Dedifferentiated amniotic fluid mesenchymal stem cell (primary cell): ENCODE data around the gene GPSM3.
"Not testable (repeated sequence)": the region's sequence is repeated elsewhere in the genome, so short reads cannot be mapped to it uniquely, and the experiment has no call there.

Experiments
- DNase-seq: peaks from one replicate; pipeline ENCODE4 v3.0.0-alpha.2; 2016; ENCODE audit errors: extremely low spot score

GPSM3 gene

DNA sequence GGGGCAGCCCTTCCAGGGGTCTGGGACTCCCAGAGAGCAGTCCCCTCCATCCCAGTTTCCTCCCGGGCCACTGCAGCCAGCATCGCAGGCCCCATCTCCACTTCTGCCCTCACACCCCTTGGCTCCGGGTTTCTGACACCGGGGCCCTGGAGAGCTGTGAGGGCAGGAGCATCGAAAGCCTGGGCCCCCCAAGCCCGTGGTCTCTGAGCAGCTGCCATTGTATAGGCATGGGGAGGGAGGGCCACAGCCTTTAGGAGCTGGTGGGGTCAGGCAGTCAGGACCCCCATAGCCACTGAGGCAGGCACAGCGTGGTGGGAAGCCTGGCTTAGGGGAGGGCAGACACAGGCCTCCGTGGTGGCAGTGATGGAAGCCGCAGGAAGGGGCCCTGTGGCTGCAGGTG lies 9.7 kb upstream of the GPSM3 start:
- no peak for DNase-seq

DNA sequence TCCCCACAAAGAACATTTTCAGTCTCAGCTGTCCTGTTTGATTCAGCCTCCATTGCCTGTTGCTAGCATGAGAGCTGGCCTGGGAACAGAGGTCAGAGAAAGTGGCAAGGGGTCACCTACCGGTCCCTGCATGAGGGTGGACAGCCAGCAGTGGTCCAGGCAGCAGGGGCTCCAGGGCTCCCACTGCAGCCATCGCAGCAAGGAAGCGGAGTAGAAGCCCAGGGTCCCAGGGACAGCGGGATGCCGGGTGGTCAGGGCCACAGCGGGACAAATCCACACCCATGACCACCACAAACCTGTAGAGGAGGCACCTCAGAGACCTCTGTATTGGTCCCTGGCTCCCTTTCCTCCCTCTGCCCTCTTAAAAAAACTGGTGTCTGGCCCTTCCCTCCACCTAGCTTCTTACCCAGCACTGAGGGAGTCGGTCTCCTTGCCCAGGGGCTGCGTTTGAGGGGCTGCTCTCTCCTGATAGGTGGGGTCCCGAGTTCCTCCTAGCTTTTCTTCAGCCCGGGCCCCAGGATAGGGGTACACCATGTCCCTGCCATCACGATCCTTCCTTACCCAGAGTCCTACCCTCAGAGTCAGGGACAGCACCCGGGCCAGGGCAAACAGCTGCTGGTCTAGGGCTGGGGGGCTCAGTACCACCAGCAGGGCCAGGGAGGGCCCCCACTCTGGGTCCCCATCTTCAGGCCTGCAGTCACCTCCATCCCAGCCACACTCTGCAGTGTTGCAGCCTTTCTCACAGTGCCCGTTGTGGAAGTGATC lies 8.4 kb upstream of the GPSM3 start:
- DNase-seq, result no peak

DNA sequence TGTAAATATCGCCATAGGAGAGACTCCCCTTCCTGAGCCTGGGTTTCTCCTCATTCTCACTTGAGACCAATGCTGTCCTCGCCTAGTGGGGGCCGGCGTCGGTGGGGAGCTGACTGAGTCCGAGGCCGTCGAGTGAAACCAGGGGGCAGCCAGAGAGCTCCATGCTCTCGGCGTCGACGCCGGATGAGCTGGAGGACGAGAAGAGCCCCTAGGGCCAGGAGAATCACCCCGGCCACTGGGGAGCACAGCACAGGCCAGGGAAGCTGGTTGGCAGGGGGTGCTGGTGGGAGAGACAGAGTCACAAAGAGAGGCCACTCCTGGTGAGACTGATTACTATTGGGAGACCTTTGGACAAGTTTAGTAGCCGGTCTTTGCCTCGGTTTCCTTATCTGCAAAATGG lies 6.4 kb upstream of the GPSM3 start:
- DNase-seq, result no peak

DNA sequence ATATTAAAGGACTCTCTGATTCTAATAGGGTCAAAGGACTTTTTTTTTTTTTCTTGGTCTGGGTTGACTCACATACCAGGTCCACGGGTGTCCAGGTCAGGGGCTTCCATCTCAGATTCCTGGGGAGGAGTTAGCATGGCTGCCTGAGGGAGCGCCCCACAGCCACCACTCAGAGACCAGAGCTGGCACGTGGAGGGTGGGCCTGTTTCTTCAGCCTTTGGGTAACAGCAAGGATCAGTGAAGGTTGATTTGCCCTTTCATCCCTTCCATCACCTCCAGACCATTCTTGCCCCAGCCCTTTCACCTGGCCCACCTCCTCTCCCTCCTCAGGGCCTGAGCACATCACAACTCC lies 5.9 kb upstream of the GPSM3 start:
- no peak for DNase-seq

DNA sequence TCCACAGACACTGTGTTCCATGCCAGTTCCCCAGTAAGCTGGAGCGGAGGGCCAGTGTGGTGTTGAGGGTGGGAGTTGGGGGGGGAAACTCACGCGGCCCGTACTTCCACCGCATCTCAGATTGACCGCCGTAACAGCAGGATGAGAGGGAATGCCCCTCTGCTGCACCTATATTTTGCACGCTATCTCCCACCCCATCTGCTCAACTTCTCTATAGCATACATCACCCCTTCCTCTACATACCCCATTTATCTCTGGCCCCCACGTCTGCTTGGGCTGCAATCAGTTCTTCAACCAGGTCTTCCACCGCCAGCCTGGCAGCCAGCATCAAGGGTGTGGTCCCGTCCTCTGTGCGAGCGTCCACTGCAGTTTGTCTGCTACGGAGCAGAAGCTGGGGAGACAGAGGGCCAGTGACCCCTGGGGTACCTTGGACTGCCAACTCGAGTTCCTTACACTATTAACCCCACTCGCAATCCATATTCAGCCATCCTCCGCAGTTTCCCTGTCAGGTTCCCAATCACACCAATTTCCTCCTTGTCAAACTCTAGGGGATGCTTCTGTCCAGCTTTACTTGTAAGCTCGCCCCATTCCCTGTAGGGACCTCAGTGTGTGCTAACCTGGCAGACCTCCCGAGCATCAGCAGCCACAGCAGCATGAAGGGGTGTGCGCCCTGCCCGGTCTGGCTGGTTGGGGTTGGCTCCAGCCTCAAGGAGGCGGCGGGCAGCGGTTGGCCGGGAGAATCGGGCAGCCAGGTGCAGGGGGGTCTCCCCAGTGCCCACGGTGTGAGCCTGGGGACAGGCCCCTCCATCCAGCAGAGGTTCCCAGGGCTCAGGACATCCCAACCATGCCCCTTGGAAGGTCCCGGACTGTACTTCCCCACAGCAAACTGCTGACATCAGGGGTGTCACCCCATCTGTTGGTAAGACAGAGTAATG lies 4.5 kb upstream of the GPSM3 start:
- no peak for DNase-seq

DNA sequence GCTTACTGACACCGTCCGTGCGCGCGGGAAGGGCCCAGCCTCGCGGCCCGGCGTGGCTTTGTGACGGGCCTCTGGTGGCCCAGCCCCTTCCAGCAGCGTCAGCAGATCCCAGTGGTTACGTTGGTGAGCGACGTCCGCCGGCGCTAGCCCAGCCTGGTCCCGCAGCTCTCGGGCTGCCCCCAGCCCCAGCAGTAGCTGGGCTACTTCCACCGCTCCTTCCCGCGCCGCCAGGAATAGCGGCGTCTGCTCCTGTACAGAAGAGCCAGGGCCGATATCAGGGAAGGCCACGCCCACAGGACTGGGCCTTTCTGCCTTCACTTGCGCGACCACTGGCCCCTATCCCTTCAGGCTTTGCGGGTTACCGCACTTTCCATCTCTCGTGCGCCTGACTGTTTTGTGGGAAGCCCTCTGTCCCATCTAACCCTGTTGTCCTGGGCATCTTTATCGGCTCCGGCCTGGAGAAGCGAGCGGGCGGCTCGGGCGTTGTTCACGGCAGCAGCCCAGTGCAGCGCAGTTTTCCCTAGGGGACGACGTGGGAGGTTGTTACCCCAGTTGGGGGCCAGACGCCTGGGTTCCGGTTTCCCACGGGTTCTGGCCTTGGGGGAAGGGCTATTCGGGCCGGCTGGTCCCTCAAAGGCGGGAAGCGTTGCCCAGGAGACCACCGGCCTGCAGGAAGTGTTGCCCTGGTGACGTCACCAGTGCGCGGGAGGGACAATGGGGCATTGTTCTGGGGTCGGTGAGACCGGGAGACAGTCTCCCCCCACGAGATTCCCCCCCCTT lies 3.6 kb upstream of the GPSM3 start:
- DNase-seq, result peak; percentile 31

DNA sequence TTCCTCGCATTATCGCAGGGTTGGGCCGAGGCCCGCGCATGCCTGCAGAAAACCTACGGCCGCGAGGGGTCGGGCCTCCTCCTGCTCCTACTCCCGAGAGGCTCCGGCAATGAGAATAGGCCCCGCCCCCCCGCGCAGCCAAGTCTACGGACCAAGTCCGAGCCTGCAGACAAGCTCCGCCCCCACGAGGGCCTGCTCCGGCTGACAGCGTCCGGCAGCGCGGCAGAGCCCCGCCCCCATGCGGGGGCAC lies 3.1 kb upstream of the GPSM3 start:
- DNase-seq, result peak; percentile 100

DNA sequence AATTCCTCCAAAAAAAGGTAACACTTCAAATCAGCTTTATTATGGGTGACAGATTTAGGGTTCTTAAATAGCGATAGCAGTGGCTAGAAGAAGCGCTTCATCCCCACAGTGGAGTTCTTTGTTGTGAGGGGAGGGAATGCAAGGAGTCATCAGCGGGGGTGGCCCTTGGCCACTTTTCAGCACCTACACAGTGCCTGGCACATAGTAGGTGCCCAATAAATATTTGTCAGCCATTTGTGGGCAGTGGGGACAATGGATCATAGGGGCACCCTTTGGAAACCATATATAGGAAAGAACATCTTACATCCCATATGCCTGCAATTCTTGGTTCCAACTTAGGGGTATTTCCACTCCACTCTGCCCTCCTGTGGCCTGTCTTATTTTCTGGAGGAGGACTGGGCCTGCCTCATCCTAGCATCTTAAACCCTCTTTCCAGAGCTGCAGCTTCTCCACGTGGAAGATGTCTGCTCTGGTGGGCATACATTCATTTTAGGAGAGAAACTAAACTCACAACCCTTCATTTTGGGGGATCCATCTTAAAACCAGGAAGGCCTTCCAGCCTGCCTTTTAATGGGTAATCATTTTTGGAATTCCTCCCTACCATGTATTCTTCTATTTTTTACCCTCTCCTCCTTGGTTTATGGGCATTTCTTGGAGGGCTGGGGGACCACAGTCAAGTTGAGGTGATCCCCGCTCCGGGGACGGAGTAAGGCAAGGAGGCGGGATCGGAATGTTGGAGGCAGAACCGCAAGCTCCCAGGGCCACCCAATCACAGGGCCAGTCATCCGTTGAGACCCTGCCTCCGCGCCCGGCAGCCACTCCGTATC lies 2.6 kb upstream of the GPSM3 start:
- DNase-seq, result peak; percentile 64

DNA sequence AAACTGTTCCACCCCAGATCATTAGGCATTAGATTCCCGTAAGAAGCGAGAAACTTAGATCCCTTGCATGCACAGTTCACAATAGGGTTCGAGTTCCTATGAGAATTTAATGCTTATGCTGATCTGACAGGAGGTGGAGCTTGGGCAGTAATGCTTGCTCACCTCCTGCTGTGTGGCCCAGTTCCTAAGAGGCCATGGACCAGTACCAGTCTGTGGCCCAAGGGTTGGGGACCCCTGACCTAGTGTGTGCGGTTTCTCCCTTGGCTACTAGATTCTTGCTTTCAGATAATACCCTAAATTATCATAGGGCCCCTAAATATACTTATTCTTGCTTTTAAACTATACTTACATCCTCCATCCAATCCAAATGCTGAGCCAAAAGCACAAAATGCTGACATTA lies 1.9 kb upstream of the GPSM3 start:
- DNase-seq, result no peak

DNA sequence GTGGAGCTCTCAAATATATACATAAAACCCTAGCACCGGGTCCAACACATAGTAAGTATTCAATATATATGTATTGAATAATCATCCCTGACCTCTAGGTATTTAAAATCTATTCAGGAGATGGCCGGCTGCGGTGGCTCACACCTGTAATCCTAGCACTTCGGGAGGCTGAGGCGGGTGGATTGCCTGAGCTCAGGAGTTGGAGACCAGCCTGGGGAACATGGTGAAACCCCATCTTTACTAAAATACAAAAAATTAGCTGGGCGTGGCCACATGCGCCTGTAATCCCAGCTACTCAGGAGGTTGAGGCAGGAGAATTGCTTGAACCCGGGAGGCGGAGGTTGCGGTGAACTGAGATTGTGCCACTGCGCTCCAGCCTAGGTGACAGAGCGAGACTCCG lies 653 bp upstream of the GPSM3 start:
- not testable (repeated sequence) for DNase-seq

DNA sequence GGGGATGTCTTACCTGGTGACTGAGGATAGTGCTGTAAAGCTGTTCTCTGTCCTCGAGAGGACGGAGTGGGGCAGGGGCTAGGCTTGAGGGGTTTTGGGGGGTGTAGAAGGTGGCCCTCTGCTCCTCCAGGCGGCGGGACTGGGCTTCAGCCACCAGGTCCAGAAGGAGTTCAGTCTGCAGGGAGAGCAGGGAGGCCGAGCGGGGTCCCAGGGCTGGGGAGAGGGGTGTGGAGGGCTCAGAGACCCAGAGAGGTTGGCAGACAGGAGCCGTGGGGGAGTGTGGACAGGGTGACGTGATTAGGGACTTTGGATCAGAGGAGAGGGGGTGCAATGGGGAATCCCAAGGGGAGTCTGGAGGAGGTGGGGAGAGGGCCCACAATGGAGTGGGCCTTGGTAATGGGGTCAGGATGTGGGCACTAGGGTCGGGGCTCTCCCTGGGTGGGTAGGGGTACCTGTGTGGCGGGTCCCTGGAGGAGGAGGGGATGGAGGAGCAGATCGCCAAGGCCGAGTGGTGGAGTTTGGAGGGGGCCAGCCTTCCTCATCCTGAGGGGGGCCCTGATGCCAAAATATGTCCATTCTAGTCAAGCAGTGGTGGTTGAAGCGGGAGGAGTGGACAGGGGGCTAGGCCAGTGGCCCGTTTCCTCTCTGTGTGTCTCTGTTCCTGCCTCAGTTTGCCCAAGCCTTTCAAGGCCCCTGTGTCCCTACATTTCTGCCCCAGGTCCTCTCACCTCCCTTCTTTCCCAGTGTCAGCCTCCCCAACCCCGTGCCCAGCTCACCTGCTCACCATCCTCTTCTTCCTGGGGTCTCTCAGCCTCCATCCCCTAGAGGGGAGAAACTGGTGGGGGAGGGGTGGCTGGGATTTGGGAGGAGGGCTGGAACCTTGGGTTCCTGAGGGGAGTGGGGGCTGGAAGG lies 491 bp downstream of the GPSM3 start:
- no peak for DNase-seq

DNA sequence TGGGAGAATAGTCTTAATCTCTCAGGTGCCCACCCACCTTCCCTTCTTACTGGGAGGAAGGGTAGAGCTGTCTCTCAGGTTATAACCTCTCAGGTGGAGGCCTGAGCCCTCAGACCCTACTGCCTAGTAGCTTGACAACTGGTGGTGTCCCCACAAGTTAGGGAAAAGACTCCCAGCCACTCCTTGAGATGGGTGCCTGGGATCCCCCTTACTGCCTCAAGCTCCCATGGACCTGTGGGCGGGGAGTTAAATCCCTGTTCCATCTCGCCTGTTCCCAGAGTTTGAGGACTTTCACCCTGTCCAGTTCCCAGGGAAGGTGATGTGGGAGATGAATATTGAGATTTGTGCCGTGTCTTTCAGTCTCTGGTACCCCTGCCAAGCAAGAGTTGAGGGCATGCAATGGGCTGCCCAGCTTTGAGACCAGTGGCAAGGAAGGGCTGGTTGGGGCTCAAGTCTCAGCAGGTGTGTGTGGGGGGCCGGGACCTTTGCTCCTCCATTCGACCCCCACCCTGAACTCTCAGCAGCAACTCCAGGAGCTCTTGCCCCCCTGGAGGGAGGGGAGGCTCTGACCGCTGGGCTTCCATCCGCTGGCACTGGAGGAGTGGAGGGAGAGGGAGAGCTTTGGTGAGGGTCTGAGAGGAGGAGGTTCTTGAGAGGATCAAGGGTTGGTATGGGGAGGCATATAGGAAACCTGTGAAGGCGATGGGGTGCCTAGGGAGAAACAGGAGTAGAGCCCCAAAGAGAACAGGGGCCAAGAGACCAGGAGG lies 1.3 kb downstream of the GPSM3 start:
- no peak for DNase-seq

DNA sequence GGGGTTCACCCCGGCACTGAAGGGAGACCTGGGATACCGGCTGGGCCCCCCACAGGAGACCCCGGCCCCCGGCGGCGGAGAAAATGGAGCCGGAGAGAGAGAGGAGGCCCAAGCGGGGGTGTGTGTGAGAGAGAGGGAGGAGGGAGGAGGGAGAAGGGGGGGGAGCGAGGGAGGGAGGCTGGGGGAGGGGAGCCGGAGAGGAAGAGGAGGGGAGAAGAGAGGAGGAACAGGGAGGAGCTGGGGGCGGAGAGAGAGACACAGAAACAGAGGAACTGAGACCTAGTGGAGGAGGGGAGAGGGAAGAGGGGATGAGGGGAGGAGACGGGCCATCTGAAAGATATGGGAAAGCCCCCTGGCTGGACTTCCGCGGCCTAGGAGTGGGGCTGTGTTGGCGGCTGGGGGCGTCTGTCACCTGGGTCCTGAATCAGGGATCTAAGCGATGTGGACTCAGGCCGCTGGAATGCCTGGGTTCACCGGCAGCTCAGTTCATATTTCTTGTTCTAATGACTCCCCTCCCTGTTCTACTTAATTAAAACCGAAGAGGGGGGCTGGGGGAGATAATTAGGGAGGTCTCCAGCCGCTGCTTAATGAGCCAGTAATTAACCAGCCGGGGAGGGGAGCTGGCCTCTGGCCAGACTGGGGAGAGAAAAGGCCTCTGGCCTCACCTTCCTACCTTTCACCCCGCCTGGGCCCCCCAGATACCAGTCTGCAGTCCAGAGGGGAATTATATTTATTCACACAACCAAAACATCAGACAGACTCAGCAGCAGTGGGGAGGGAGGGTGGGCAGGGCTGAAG lies 2.2 kb downstream of the GPSM3 start, which contains the start of gene PBX2:
TSS of gene PBX2 (minus strand) at position 149 of the 798 bp plus-strand sequence. CDS start 287 bp downstream, outside the sequence.
- peak; percentile 79 for DNase-seq

DNA sequence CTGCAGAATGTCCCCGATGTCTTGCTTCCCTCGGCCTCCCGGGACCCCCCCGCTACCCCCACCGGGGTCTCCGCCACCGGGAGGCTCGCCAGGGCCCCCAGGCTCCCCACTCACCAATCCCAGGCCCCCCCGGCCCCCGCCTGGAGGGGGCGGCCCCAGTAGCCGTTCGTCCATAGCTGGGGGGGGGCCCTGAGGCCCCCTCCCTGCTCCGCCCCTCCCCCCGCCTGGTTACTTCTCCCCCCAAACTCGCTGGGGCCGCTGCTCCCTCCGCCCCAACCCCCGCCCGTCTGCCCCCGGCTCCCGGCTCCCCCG lies 2.7 kb downstream of the GPSM3 start:
- DNase-seq, result no peak

DNA sequence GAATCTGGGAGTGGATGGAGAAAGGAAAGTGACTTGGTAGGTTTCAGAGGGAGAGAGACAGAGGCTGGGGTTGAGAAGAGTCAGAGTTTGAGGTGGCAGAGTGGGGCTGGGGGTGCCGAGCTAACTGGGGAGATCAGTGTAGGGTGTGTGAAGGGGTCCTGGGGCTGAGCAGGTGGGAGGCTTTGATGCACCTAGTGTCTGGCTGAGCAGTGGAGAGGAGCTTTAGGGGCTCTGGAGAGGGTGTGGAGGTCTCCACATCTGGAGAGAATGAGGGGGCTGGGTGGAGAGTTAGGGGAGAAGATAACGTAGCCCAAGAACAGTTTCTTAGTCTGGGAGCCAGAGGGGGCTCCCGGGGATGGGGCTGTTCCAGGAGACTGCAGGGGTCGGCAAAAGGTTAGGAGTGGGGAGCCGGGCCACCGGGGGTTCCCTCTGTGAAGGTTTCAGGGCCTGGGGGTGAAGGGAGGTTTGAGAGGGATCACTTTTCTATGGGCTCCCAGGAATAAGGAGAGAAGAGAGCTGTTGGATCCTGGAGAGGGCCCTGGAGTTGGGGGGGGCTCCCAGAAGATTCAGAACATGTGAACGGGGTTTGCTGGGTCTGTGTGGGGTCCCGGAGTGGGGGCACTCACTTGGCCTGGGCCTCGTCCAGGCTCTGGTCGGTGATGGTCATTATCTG lies 3.2 kb downstream of the GPSM3 start:
- DNase-seq, result no peak

DNA sequence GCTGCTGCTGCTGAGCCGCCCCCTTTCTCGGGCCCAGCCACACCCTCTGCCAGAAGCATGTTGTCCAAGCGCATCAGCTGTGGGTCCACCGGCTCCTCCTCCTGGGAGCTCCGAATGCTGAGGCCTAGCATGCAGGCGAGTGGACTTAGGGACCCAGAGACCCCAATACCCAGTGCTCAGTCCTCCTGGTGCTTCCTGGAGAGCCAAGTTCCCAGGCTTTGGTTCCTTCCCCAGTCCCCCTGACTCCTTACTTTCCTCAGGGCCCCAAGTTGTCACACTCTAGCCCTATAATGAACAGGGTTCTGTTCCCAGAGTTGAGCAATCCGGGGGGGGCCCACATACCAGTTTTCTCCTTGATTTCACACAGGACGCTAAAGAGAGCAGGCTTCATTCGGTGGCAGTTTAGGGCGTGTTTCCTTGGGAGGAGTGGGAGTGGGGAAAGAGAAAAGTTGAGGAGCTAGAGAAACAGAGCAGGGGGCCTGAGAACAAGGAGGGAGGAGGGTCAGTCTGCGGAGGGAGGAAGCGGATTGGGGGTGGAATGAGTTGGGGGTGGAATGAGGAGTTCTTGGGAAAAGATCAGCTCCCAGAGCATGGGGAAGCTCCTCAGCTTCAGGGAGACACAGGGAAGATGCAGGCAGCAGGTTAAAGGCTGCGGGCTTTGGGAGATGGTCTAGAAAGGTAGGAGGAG lies 3.9 kb downstream of the GPSM3 start:
- no peak for DNase-seq

DNA sequence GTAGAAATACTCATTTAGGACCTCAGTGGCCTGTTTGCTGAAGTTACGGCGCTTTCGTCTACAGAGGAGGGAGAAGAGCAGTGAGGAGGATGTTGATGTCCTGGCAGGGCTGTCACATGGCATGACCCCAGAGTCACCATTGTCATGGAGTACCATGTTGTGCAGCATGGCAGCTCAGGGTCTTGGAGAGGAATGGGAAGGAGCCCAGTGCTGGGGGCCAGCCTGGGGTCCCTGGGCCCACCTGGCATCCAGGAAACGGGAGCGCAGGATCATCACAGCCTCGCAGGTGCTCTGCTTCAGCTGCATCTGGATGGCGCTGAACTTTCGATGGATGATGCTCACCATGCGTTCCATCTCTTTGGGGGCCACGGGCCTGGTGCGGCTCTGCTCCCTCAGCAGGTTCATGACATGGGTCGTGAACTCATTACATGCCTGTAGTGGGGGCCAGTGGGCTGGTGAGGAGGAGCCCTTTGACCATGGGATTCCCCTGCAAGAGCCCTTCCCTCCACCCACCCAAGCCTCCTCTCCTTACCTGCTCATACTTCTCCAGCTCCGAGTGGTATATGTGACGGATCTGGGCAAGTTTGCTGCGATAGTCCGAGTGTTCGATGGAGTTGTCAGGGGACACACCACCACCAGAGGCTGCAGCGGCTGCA lies 4.6 kb downstream of the GPSM3 start:
- not testable (repeated sequence) for DNase-seq
